WTC11 (cell line): Measurements from ENCODE around the gene MRFAP1. TPM values are rescaled to one million over a fixed set of nuclear protein-coding genes. Genes with fewer than 3 reads are reported as not detected.
"Not testable (repeated sequence)": the region's sequence is repeated elsewhere in the genome, so short reads cannot be mapped to it uniquely, and the experiment has no call there.

Experiments
- ATAC-seq: fragments of 200-7000 bp; cut with Tn5 transposase; 2 replicates; pipeline ENCODE4 v1.10.0; 2021; ENCODE audit warnings: mild to moderate bottlenecking, moderate library complexity
- CTCF ChIA-PET: fragments of 300-600 bp; sonication (Branson Sonifier 250); formaldehyde crosslinking; loops from one replicate; lab custom pipeline; 2021; ENCODE audit warnings: antibody characterized with exemption; lab: Charles Lee
- POLR2A ChIA-PET: fragments of 350-600 bp; sonication (Branson Sonifier 250); formaldehyde crosslinking; loops from one replicate; lab custom pipeline; 2021; ENCODE audit warnings: antibody characterized with exemption; lab: Charles Lee
- DNase-seq: peaks from one replicate; pipeline ENCODE4 v3.0.0; 2021; ENCODE audit warnings: low spot score
- H3K27ac Mint-ChIP-seq: 2 replicates; pipeline ENCODE4 v1.8.0; 2021; ENCODE audit warnings: mixed read lengths
- H3K27me3 Mint-ChIP-seq: 2 replicates; pipeline ENCODE4 v1.8.0; 2021; ENCODE audit warnings: low read depth, mild to moderate bottlenecking, moderate library complexity, mixed read lengths
- H3K36me3 Mint-ChIP-seq: 2 replicates; pipeline ENCODE4 v1.8.0; 2021; ENCODE audit warnings: mixed read lengths
- H3K4me1 Mint-ChIP-seq: 2 replicates; pipeline ENCODE4 v1.8.0; 2022; ENCODE audit warnings: mixed read lengths
- H3K4me3 Mint-ChIP-seq: 2 replicates; pipeline ENCODE4 v1.8.0; 2021; ENCODE audit warnings: mild to moderate bottlenecking, moderate library complexity, mixed read lengths
- H3K9me3 Mint-ChIP-seq: 2 replicates; pipeline ENCODE4 v1.8.0; 2021; ENCODE audit warnings: mixed read lengths
- AR ChIP-seq: fragments of 250-450 bp; sonication (Bioruptor Pico); IDR thresholded peaks from 2 replicates; pipeline ENCODE4 v1.9.0; 2021; ENCODE audit warnings: mild to moderate bottlenecking
- E2F1 ChIP-seq: sonication (generic); formaldehyde crosslinking; IDR thresholded peaks from 2 replicates; pipeline ENCODE4 v1.8.0; 2022; ENCODE audit warnings: mild to moderate bottlenecking, missing genetic modification reagents
- E2F5 ChIP-seq: sonication (generic); formaldehyde crosslinking; IDR thresholded peaks from 2 replicates; pipeline ENCODE4 v1.8.1; 2022; ENCODE audit warnings: mild to moderate bottlenecking, moderate library complexity, missing genetic modification reagents
- ELF4 ChIP-seq: sonication (generic); formaldehyde crosslinking; IDR thresholded peaks from 2 replicates; pipeline ENCODE4 v1.8.1; 2022; ENCODE audit warnings: low read depth, mild to moderate bottlenecking, moderate library complexity, missing genetic modification reagents
- ETV6 ChIP-seq: sonication (generic); formaldehyde crosslinking; IDR thresholded peaks from 2 replicates; pipeline ENCODE4 v1.8.1; 2022; ENCODE audit warnings: mild to moderate bottlenecking, missing genetic modification reagents
- FOXJ3 ChIP-seq: sonication (generic); formaldehyde crosslinking; IDR thresholded peaks from 2 replicates; pipeline ENCODE4 v1.9.0; 2021; ENCODE audit warnings: missing genetic modification reagents, mild to moderate bottlenecking, borderline replicate concordance
- GTF2I ChIP-seq: fragments of 250-450 bp; sonication (Bioruptor Pico); conservative IDR thresholded peaks from 2 replicates; pipeline ENCODE4 v1.4.0; 2021; ENCODE audit warnings: mild to moderate bottlenecking
- NFYB ChIP-seq: sonication (generic); formaldehyde crosslinking; conservative IDR thresholded peaks from 2 replicates; pipeline ENCODE4 v1.8.0; 2022; ENCODE audit warnings: low read depth, missing genetic modification reagents
- NR3C1 ChIP-seq: sonication (generic); formaldehyde crosslinking; conservative IDR thresholded peaks from 2 replicates; pipeline ENCODE4 v1.8.1; 2023; ENCODE audit warnings: low read depth, mild to moderate bottlenecking, missing genetic modification reagents
- PRRX2 ChIP-seq: fragments of 250-450 bp; sonication (Bioruptor Pico); IDR thresholded peaks from 2 replicates; pipeline ENCODE4 v1.8.0; 2021; ENCODE audit warnings: mild to moderate bottlenecking
- TP53 ChIP-seq: sonication (generic); formaldehyde crosslinking; IDR thresholded peaks from 2 replicates; pipeline ENCODE4 v1.8.1; 2023; ENCODE audit warnings: mild to moderate bottlenecking, missing genetic modification reagents
- USF2 ChIP-seq: sonication (generic); formaldehyde crosslinking; IDR thresholded peaks from 2 replicates; pipeline ENCODE4 v1.8.1; 2023; ENCODE audit warnings: mild to moderate bottlenecking, missing genetic modification reagents, moderate library complexity
- ZBTB43 ChIP-seq: sonication (generic); formaldehyde crosslinking; IDR thresholded peaks from 2 replicates; pipeline ENCODE4 v1.8.1; 2023; ENCODE audit warnings: mild to moderate bottlenecking, missing genetic modification reagents
- ZNF138 ChIP-seq: sonication (generic); formaldehyde crosslinking; conservative IDR thresholded peaks from 2 replicates; pipeline ENCODE4 v1.8.1; 2022; ENCODE audit warnings: mild to moderate bottlenecking, moderate library complexity, missing genetic modification reagents
- ZNF317 ChIP-seq: sonication (generic); formaldehyde crosslinking; IDR thresholded peaks from 2 replicates; pipeline ENCODE4 v1.8.1; 2023; ENCODE audit warnings: low read depth, mild to moderate bottlenecking, moderate library complexity, missing genetic modification reagents, borderline replicate concordance
- ZNF396 ChIP-seq: fragments of 250-450 bp; sonication (Bioruptor Pico); IDR thresholded peaks from 2 replicates; pipeline ENCODE4 v1.8.0; 2021; ENCODE audit warnings: mild to moderate bottlenecking, moderate library complexity, borderline replicate concordance
- ZNF423 ChIP-seq: fragments of 250-450 bp; sonication (Bioruptor Pico); IDR thresholded peaks from 2 replicates; pipeline ENCODE4 v2.1.2; 2022; ENCODE audit warnings: mild to moderate bottlenecking, moderate library complexity
- total RNA-seq: library from RNA; stranded (reverse); gene quantifications from 3 replicates; pipeline ENCODE4 v1.2.3, GENCODE V29; 2021

Gene MRFAP1
- total RNA-seq, 1 experiment from 2014 or later: 319 TPM

GRCh38 chr4:6672131-6672530 lies 31.6 kb downstream of the MRFAP1 start (continued):
- TF ChIP-seq ZNF317: no peak

GRCh38 chr4:6672541-6673190 lies 32.2 kb downstream of the MRFAP1 start:
- peaks cover 25% of the 10 kb centered on the region for H3K36me3 Mint-ChIP-seq
- peaks cover 31% of the 10 kb centered on the region for H3K4me1 Mint-ChIP-seq
- not testable (repeated sequence) for DNase-seq, H3K27ac Mint-ChIP-seq, ATAC-seq, H3K9me3 Mint-ChIP-seq, H3K4me3 Mint-ChIP-seq
- H3K27me3 Mint-ChIP-seq: peaks cover 33% of the 10 kb centered on the region
- POLR2A ChIA-PET: interaction anchor here (0.9 to 2.6 kb wide), 4 partner anchors 8 to 32 kb away, joined by 3 to 8 read pairs (median 4); partner anchors contain the start of gene MRFAP1
- CTCF ChIA-PET: interaction anchor here (0.8 to 4.6 kb wide), 5 partner anchors 9 to 398 kb away, joined by 3 to 56 read pairs (median 4); no protein-coding TSS in a partner anchor

GRCh38 chr4:6673191-6673659 lies 32.7 kb downstream of the MRFAP1 start:
- H3K4me1 Mint-ChIP-seq: peaks cover 31% of the 10 kb centered on the region
- DNase-seq, ATAC-seq, H3K9me3 Mint-ChIP-seq: not testable (repeated sequence)
- peak; percentile 82 for TF ChIP-seq NFYB (CRISPR knock-in tag)
- CTCF ChIA-PET: interaction anchor here (0.8 to 4.6 kb wide), 9 partner anchors 10 to 398 kb away, joined by 3 to 56 read pairs (median 4); partner anchors contain the start of gene MRFAP1L1
- peak overlapping the region; percentile 96 for H3K27ac Mint-ChIP-seq
- POLR2A ChIA-PET: interaction anchor here (0.9 to 2.6 kb wide), 5 partner anchors 9 to 79 kb away, joined by 3 to 8 read pairs (median 3); partner anchors contain the start of gene MRFAP1
- H3K4me3 Mint-ChIP-seq: peak overlapping the region; percentile 90
- H3K36me3 Mint-ChIP-seq: peaks cover 26% of the 10 kb centered on the region
- H3K27me3 Mint-ChIP-seq: peaks cover 28% of the 10 kb centered on the region

- Mint-ChIP-seq H3K27me3 (peaks cover 28% of the 10 kb centered on the region), H3K9me3 (peaks cover 3% of the 10 kb centered on the region; the same call in 1 of the 2 replicates), H3K27ac (peak overlapping the region; percentile 96), H3K36me3 (peaks cover 26% of the 10 kb centered on the region), H3K4me3 (peak overlapping the region; percentile 90), H3K4me1 (peaks cover 31% of the 10 kb centered on the region)
- CTCF ChIA-PET: interaction anchor here (0.6 to 4.6 kb wide), 17 partner anchors 10 to 423 kb away, joined by 3 to 56 read pairs (median 3); partner anchors contain the start of genes MAN2B2 and MRFAP1L1
- POLR2A ChIA-PET: interaction anchor here (0.9 to 2.6 kb wide), 5 partner anchors 9 to 80 kb away, joined by 3 to 8 read pairs (median 3); partner anchors contain the start of gene MRFAP1
- ATAC-seq (peak; percentile 84), DNase-seq (peak; percentile 95)
- TF ChIP-seq E2F1 (CRISPR knock-in tag) (no peak), NR3C1 (no peak), E2F5 (0 out of 2 replicates have a peak, but pooled peaks have one; percentile 38), USF2 (CRISPR knock-in tag) (0 out of 2 replicates have a peak, but pooled peaks have one; percentile 6), ZNF396 (CRISPR knock-in tag) (no peak), PRRX2 (no peak), ZNF138 (CRISPR knock-in tag) (0 out of 2 replicates have a peak, but pooled peaks have one; percentile 50), GTF2I (CRISPR knock-in tag) (no peak), ELF4 (CRISPR knock-in tag) (no peak), ETV6 (CRISPR knock-in tag) (peak; percentile 83; the same call in 1 of the 2 replicates), AR (CRISPR knock-in tag) (no peak), TP53 (CRISPR knock-in tag) (no peak; the same call in 1 of the 2 replicates), ZBTB43 (CRISPR knock-in tag) (peak; percentile 62; the same call in 1 of the 2 replicates), ZNF423 (no peak), FOXJ3 (no peak)
Observed at GRCh38 chr4:6673660-6674499, 33.4 kb downstream of the MRFAP1 start.
